Measurements from ENCODE around the gene SORCS1.

The SORCS1 gene

GRCh38 chr10:106637873-106638272 is 526.6 kb downstream of the SORCS1 start:
- DNase-seq: no peak

- no peak for DNase-seq
Measured at GRCh38 chr10:106636766-106637491, 527.6 kb downstream of the SORCS1 start.

GRCh38 chr10:106635947-106636346 is 528.6 kb downstream of the SORCS1 start:
- DNase-seq: no peak

- no peak for DNase-seq
Measured at GRCh38 chr10:106631016-106631702, 533.3 kb downstream of the SORCS1 start.

GRCh38 chr10:106626371-106626770 is 538.1 kb downstream of the SORCS1 start:
- DNase-seq: no peak

- DNase-seq: no peak
Measured at GRCh38 chr10:106625751-106626150, 538.8 kb downstream of the SORCS1 start.

- no peak for DNase-seq
Measured at GRCh38 chr10:106619346-106619745, 545.2 kb downstream of the SORCS1 start.

- no peak for DNase-seq
Measured at GRCh38 chr10:106618646-106619045, 545.9 kb downstream of the SORCS1 start.

- DNase-seq: no peak
Measured at GRCh38 chr10:106615081-106615480, 549.4 kb downstream of the SORCS1 start.

GRCh38 chr10:106614293-106614692 is 550.2 kb downstream of the SORCS1 start:
- DNase-seq: no peak

GRCh38 chr10:106612381-106612780 is 552.1 kb downstream of the SORCS1 start:
- DNase-seq: no peak

GRCh38 chr10:106609470-106610266 is 554.8 kb downstream of the SORCS1 start:
- DNase-seq: no peak

GRCh38 chr10:106608066-106608465 is 556.4 kb downstream of the SORCS1 start:
- no peak for DNase-seq

- no peak for DNase-seq
Measured at GRCh38 chr10:106595281-106595680, 569.2 kb downstream of the SORCS1 start.

- DNase-seq: no peak
Measured at GRCh38 chr10:106593876-106594275, 570.6 kb downstream of the SORCS1 start.

GRCh38 chr10:106592396-106592795 is 572.1 kb downstream of the SORCS1 start:
- no peak for DNase-seq

- no peak for DNase-seq
Measured at GRCh38 chr10:106582291-106582690, 582.2 kb downstream of the SORCS1 start.

GRCh38 chr10:106577756-106578155 is 586.8 kb downstream of the SORCS1 start:
- DNase-seq: no peak

- DNase-seq: no peak
Measured at GRCh38 chr10:106577266-106577665, 587.2 kb downstream of the SORCS1 start.

- DNase-seq: no peak
Measured at GRCh38 chr10:106576534-106576933, 588.0 kb downstream of the SORCS1 start.

- DNase-seq: no peak
Measured at GRCh38 chr10:106573106-106573505, 591.4 kb downstream of the SORCS1 start.

- DNase-seq: no peak
Measured at GRCh38 chr10:106571192-106571946, 593.1 kb downstream of the SORCS1 start.

- DNase-seq: no peak
Measured at GRCh38 chr10:106570268-106570667, 594.2 kb downstream of the SORCS1 start.

Measured in activated CD4-positive, alpha-beta T cell treated with anti-CD3 and anti-CD28 coated beads for 1 hour (primary cell).